ENCODE data around the gene TRPV6. TPM values are rescaled to one million over a fixed set of nuclear protein-coding genes. Genes with fewer than 3 reads are reported as not detected.

TRPV6 gene
- 10 to 100 TPM in 2 of 4 donors, 1 to 10 TPM in 2; 9.1 to 14.8 (median 11.1) TPM for polyA plus RNA-seq (ENCODE audit: insufficient read length in 4 of 4)

- DNase-seq (ENCODE audit: low read depth in 4 of 4, low spot score in 3 of 4) = peak in 2 of 4 donors; percentile 22 to 31
These were observed at the start of gene TRPV6 for GRCh38 chr7:142885311-142886230. TRPV6 (minus strand) TSS chr7:142885745.

- no peak for DNase-seq (ENCODE audit: low read depth in 4 of 4, low spot score in 3 of 4)
These were observed 48.5 kb upstream of the TRPV6 start for GRCh38 chr7:142934056-142934455.

DNA sequence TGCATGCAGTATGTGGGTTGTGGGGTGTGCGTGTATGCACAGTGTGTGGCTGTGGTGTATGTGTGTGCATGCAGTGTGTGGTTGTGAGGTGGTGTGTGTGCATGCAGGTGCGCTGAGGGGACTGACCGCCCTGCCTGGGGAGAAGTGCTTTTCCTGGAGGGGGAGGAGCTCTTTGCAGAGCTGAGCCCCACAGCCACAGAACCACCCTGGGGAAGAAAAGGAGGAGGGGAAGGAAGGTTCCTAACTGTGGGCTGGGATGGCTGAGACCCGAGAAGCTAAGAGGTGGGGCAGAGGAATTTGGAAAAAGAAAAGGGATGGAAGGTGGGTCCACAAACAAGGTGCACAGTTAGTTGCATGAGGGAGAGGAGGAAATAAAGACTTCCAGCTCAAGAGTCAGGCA lies 48.1 kb upstream of the TRPV6 start, which contains the start of gene TRPV5:
TSS of gene TRPV5 (minus strand) at position 123 of the 400 bp plus-strand sequence. CDS start 287 bp downstream, outside the sequence.
- DNase-seq (ENCODE audit: low read depth in 4 of 4, low spot score in 3 of 4) = no peak

- no peak for DNase-seq (ENCODE audit: low read depth in 4 of 4, low spot score in 3 of 4)
These were observed 47.5 kb upstream of the TRPV6 start for GRCh38 chr7:142933092-142933475.

DNA sequence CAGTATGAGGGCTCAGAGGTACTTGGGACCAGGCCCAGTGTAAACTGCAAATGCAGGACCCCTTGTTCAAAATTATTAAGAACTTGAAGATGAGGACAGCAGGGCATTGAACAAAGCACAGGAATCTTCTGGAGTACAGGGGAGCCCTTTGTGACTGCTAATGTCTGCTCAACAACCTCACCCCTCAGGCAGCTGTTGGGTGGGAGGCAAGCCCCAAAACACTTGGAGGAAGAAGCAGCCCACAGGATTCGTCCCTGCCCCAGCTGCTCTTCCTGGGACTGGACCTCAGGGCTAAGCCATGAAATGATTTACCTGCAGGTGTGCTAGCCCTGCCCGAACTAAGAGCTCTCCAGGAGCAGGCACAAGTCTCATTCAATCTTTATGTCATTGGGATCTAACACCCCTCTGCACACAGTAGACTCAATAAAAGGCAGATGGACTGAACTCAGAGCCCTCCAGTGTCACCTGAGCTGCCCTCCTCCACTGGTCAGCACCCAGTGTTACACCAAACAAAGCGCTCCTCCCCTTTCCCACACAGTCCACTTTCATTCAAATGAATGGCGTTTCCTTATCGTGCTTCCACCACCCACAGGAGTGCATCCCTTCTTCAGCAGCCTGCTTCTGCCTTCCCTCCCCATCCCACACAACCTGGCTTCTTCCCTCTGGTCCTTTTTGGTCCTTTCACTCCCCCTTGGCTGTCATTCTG lies 47.0 kb upstream of the TRPV6 start:
- DNase-seq (ENCODE audit: low read depth in 4 of 4, low spot score in 3 of 4) = no peak

GRCh38 chr7:142930126-142930730 lies 44.7 kb upstream of the TRPV6 start:
- no peak for DNase-seq (ENCODE audit: low read depth in 4 of 4, low spot score in 3 of 4)

DNA sequence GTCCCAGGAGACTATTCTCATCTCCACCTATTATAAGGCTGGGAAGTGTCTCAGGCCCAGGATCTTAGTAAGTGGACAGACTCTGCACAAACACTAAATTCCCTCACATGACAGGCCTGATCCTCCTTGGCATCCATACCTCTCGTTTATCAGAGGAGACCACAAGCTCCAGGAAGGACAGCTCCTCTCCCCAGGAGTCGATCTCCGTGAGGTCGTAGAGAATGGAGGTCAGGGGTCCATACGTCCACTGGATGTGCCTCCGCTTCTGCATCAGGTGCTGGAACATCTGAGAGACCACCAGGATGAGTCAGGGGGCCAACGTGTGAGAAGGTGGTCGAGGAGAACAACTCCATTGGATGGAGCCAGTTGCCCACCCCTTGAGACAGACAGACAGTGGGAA lies 42.4 kb upstream of the TRPV6 start:
- DNase-seq (ENCODE audit: low read depth in 4 of 4, low spot score in 3 of 4) = no peak

GRCh38 chr7:142927085-142927745 lies 41.7 kb upstream of the TRPV6 start:
- no peak for DNase-seq (ENCODE audit: low read depth in 4 of 4, low spot score in 3 of 4)

- DNase-seq (ENCODE audit: low read depth in 4 of 4, low spot score in 3 of 4) = no peak
These were observed 39.9 kb upstream of the TRPV6 start for GRCh38 chr7:142925413-142925812.

GRCh38 chr7:142923391-142923790 lies 37.8 kb upstream of the TRPV6 start:
- no peak for DNase-seq (ENCODE audit: low read depth in 4 of 4, low spot score in 3 of 4)

GRCh38 chr7:142919656-142920055 lies 34.1 kb upstream of the TRPV6 start:
- DNase-seq (ENCODE audit: low read depth in 4 of 4, low spot score in 3 of 4) = no peak

- no peak for DNase-seq (ENCODE audit: low read depth in 4 of 4, low spot score in 3 of 4)
These were observed 33.4 kb upstream of the TRPV6 start for GRCh38 chr7:142918901-142919300.

DNA sequence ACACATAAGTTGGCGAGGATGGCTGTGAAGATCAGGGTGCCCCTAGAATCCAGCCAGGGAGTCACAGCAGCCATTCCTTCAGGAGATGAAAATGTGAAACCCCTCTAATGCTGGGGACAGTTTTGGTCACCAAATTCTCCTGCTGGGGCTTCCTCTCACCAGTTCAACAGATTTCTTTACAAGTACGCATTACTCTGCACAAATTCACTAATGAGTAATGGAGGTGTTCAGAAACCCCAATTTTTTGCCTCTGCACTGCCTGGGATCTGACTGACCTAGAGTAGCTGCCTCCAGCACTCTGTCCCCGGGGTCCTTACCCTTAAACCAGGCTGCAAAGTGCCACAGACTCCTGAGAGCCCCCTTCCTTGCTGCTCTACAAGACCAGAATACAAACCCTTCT lies 31.9 kb upstream of the TRPV6 start:
- no peak for DNase-seq (ENCODE audit: low read depth in 4 of 4, low spot score in 3 of 4)

DNA sequence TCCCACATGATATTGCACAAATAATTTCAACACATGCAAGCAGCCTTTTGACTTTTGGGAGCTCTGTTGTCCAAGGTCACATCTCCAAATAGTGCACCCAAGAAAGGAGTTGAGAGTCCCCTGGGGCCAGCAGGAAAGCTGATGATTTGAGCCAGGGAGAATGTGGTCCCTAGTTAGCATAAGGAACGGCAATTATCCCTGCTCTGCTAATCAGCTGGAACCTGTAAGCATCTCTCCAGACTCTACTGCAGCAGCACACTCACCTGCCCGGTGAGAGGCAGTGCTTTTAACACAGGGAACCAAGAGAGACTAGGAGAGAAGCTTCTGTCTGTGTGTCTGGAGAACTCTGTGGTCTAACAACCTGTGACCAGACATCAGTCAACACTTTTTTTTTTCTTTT lies 31.0 kb upstream of the TRPV6 start:
- DNase-seq (ENCODE audit: low read depth in 4 of 4, low spot score in 3 of 4) = peak in 3 of 4 donors; percentile 9 to 25 (median 24)

DNA sequence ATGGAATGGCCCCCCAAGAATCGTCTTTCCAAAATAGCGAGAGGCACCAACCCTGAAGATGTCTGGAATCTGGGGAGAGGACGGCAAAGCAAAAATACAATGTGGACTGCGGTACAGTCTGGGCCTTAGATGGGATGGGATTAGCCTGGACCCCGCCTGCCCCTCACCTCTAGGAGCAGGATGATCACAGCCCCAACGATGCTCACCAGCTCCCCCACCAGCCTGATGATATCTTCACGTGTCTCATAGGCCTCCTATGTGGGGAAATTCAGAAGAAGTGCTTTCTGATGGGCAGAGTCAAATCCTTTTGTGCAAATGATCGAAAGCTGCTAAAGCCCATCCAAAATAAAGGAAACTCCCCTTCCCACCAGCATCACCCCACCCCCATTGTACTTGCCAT lies 29.8 kb upstream of the TRPV6 start:
- DNase-seq (ENCODE audit: low read depth in 4 of 4, low spot score in 3 of 4) = no peak

DNA sequence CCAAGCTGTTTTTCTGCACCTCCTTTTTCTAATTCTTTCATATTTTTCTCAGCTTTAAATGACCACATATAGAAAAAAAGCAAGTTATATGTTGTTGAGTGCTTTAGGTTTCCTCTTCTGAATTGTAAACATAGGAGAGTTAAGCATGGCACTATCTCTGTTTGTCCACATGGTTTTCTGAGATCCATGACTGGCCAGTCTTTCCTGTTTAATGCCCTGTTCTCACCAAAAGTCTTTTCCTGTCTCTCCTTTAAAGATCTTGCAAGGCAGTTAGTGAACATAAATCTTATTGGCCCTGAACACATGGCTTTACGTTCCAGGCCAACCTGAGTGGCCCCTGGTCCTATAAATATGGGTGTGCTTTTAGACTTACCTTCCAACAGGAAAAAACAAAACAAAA lies 28.6 kb upstream of the TRPV6 start:
- DNase-seq (ENCODE audit: low read depth in 4 of 4, low spot score in 3 of 4) = no peak

GRCh38 chr7:142913566-142913965 lies 28.0 kb upstream of the TRPV6 start:
- no peak for DNase-seq (ENCODE audit: low read depth in 4 of 4, low spot score in 3 of 4)

DNA sequence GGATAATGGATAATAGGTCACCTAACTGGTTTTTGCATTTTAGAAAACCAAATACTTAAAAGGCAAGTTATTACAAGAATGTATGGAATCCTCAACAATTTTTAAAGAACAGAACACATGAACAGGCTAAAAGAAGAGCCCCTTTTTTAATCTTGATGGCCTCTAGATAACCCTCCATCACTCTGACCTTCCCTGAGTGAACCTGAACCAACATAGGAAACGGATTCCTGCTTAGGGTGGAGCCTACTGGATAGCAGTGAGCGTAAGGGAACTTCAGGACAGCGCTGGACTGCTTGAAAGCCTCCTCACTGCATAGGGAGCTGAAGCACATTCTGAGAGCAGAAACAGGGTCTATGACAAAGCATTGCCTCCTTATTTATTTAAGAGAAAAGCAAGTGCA lies 27.5 kb upstream of the TRPV6 start:
- no peak for DNase-seq (ENCODE audit: low read depth in 4 of 4, low spot score in 3 of 4)

- DNase-seq (ENCODE audit: low read depth in 4 of 4, low spot score in 3 of 4) = no peak
These were observed 24.9 kb upstream of the TRPV6 start for GRCh38 chr7:142910481-142910880.

DNA sequence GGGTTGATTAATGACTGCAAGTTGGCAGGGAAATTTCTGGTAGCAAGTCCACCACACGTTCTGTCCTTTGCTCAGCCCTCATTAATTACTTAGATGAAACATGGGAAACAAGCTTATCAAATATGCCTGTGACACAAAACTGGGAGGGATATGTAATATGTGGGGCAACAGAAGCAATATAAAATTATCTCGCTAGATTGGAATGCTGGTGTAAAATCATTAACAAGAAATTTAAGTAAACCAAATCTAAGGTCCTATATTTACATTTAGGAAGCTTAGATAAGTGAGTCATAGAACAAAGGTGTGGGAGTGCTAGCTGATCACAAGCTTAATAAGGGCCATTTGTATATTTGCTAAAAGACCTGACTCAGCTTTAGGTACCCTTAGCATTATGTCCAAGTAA lies 24.5 kb upstream of the TRPV6 start:
- DNase-seq (ENCODE audit: low read depth in 4 of 4, low spot score in 3 of 4) = no peak
